K562 (cell line): ENCODE results near the gene SPIN2A.
A peak's percentile ranks its signal among the peaks of the same experiment; 100 is the strongest.

Source experiments
- BRCA1 ChIP-seq, 2 experiments: fragments of 450-650 bp in 1 of 2; sonication (generic) in 1 of 2; formaldehyde crosslinking in 1 of 2; IDR thresholded peaks; 2 replicates each; pipeline versions ENCODE4 v1.5.0 to v1.6.1; 2017 to 2020; ENCODE audit warnings: mild to moderate bottlenecking in 1 of 2, missing genetic modification reagents in 1 of 2
- DPF2 ChIP-seq: fragments of 450-650 bp; IDR thresholded peaks from 2 replicates; pipeline ENCODE4 v1.6.1; 2016
- POLR2A ChIP-seq: fragments of 450-650 bp; conservative IDR thresholded peaks from 2 replicates; pipeline ENCODE4 v1.6.1; 2016
- RBFOX2 ChIP-seq: fragments of 200-400 bp; formaldehyde crosslinking; IDR thresholded peaks from 2 replicates; pipeline ENCODE4 v1.6.1; 2017; ENCODE audit warnings: low read depth, mild to moderate bottlenecking, low read length, moderate library complexity
- YY1 ChIP-seq, 3 experiments: IDR thresholded peaks; 2 replicates each; pipeline ENCODE4 v1.6.1; 2011; ENCODE audit warnings: low read length in 2 of 3, mild to moderate bottlenecking in 2 of 3, moderate library complexity in 2 of 3, borderline replicate concordance in 1 of 3, control low read depth in 1 of 3, low read depth in 1 of 3; ENCODE audit not compliant: insufficient read depth in 3 of 3, insufficient replicate concordance in 2 of 3, control insufficient read depth in 1 of 3, insufficient read length in 1 of 3; ENCODE audit errors: extremely low read depth in 1 of 3
- ZNF274 ChIP-seq: IDR thresholded peaks from 2 replicates; pipeline ENCODE4 v1.6.1; 2011; ENCODE audit warnings: low read depth, mild to moderate bottlenecking, low read length, moderate library complexity, borderline replicate concordance
- ZNF384 ChIP-seq: IDR thresholded peaks from 2 replicates; pipeline ENCODE4 v1.6.1; 2012; ENCODE audit warnings: low read depth, low read length, improper control_type of control experiment
- TF ChIP-seq, protein P1 (sequence below): fragments of 450-650 bp; conservative IDR thresholded peaks from 2 replicates; pipeline ENCODE4 v1.6.1; 2016; ENCODE audit warnings: missing genetic modification characterization, low read depth, mild to moderate bottlenecking, control low read depth, missing compliant biosample characterization
- TF ChIP-seq, protein P2 (sequence below), 3 experiments: IDR thresholded peaks in 2 of 3; conservative IDR thresholded peaks in 1 of 3; 2 replicates each; pipeline ENCODE4 v1.5.1; 2011 to 2012; ENCODE audit warnings: low read length in 3 of 3, mild to moderate bottlenecking in 3 of 3, control low read depth in 2 of 3, improper control_type of control experiment in 1 of 3, inconsistent platforms in 1 of 3, low read depth in 1 of 3, mixed read lengths in 1 of 3, moderate library complexity in 1 of 3; ENCODE audit not compliant: insufficient read depth in 2 of 3

DNA sequence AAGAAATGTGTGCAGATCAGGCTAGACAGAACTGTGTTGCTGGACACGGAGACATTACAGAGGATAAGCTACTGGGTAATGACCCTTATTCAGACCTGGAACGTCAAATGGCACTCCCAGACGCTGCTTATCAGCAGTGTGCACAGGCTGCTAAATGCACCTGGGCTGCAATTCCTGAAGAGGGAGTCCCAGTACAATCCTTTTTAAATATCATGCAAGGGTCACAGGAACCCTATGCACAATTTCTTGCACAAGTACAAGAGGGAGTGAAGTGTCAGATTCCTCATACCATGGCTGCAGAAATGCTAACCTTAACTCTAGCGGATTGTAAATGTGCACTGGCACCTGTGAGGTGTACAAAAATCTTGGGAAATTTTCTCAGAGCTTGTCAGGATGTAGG is 32.8 kb downstream of the SPIN2A start:
- TF ChIP-seq BRCA1 (IDR thresholded peaks at IDR 0.05) (no peak), BRCA1 (CRISPR knock-in tag; IDR thresholded peaks at IDR 0.05) (no peak), DPF2 (no peak), YY1 (IDR thresholded peaks at IDR 0.05; ENCODE audit: borderline replicate concordance in 1 of 3, control insufficient read depth in 1 of 3, extremely low read depth in 1 of 3, insufficient read depth in 3 of 3, insufficient read length in 1 of 3, insufficient replicate concordance in 2 of 3, low read depth in 1 of 3, low read length in 2 of 3) (no peak), ZNF274 (no peak), POLR2A (no peak), ZNF384 (no peak), RBFOX2 (no peak)
- TF ChIP-seq, protein P1, sequence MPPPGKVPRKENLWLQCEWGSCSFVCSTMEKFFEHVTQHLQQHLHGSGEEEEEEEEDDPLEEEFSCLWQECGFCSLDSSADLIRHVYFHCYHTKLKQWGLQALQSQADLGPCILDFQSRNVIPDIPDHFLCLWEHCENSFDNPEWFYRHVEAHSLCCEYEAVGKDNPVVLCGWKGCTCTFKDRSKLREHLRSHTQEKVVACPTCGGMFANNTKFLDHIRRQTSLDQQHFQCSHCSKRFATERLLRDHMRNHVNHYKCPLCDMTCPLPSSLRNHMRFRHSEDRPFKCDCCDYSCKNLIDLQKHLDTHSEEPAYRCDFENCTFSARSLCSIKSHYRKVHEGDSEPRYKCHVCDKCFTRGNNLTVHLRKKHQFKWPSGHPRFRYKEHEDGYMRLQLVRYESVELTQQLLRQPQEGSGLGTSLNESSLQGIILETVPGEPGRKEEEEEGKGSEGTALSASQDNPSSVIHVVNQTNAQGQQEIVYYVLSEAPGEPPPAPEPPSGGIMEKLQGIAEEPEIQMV: no peak
- TF ChIP-seq, protein P2, sequence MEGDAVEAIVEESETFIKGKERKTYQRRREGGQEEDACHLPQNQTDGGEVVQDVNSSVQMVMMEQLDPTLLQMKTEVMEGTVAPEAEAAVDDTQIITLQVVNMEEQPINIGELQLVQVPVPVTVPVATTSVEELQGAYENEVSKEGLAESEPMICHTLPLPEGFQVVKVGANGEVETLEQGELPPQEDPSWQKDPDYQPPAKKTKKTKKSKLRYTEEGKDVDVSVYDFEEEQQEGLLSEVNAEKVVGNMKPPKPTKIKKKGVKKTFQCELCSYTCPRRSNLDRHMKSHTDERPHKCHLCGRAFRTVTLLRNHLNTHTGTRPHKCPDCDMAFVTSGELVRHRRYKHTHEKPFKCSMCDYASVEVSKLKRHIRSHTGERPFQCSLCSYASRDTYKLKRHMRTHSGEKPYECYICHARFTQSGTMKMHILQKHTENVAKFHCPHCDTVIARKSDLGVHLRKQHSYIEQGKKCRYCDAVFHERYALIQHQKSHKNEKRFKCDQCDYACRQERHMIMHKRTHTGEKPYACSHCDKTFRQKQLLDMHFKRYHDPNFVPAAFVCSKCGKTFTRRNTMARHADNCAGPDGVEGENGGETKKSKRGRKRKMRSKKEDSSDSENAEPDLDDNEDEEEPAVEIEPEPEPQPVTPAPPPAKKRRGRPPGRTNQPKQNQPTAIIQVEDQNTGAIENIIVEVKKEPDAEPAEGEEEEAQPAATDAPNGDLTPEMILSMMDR (IDR thresholded peaks at IDR 0.05 in 2 of 3, conservative IDR thresholded peaks at IDR 0.05 in 1 of 3; ENCODE audit: insufficient read depth in 2 of 3, low read depth in 1 of 3, low read length in 3 of 3): peak in 1 of 3 experiments; percentile 25; a peak in 1 of 6 replicates
